ENCODE measurements around the gene LSP1.
"Not testable (repeated sequence)": the region's sequence is repeated elsewhere in the genome, so short reads cannot be mapped to it uniquely, and the experiment has no call there.

LSP1 gene

GRCh38 chr11:1873048-1873812, 20.3 kb downstream of the LSP1 start:
- ATAC-seq: peak; percentile 41

GRCh38 chr11:1873813-1874150, 20.9 kb downstream of the LSP1 start:
- not testable (repeated sequence) for ATAC-seq

More at GRCh38 chr11:1873048-1873812, 20.3 kb downstream of the LSP1 start:
- TF ChIP-seq GLIS3 (CRISPR knock-in tag; IDR thresholded peaks at IDR 0.05): no peak

- ATAC-seq: not testable (repeated sequence)
Measured at GRCh38 chr11:1874441-1875092, 21.7 kb downstream of the LSP1 start.

GRCh38 chr11:1875093-1875850, 22.4 kb downstream of the LSP1 start:
- ATAC-seq: no peak
- TF ChIP-seq OSR1 (CRISPR knock-in tag; IDR thresholded peaks at IDR 0.05) (no peak), ZNF8 (CRISPR knock-in tag; IDR thresholded peaks at IDR 0.05) (no peak), CREB5 (CRISPR knock-in tag; IDR thresholded peaks at IDR 0.05; ENCODE audit: low read depth) (no peak), BACH2 (CRISPR knock-in tag; IDR thresholded peaks at IDR 0.05; ENCODE audit: borderline replicate concordance) (no peak)

- not testable (repeated sequence) for ATAC-seq
Measured at GRCh38 chr11:1875851-1876301, 23.0 kb downstream of the LSP1 start.

- peak; percentile 72 for ATAC-seq
- peak; percentile 19; the same call in 1 of the 2 replicates for TF ChIP-seq PATZ1 (CRISPR knock-in tag; IDR thresholded peaks at IDR 0.05; ENCODE audit: borderline replicate concordance)
- no peak for TF ChIP-seq OSR1 (CRISPR knock-in tag; IDR thresholded peaks at IDR 0.05)
Measured at GRCh38 chr11:1876361-1877063, 23.6 kb downstream of the LSP1 start.

GRCh38 chr11:1877211-1878136, 24.6 kb downstream of the LSP1 start:
- no peak for TF ChIP-seq PATZ1 (CRISPR knock-in tag; IDR thresholded peaks at IDR 0.05; ENCODE audit: borderline replicate concordance)
- TF ChIP-seq OSR1 (CRISPR knock-in tag; IDR thresholded peaks at IDR 0.05): no peak
- no peak for TF ChIP-seq ZC3H10 (CRISPR knock-in tag; IDR thresholded peaks at IDR 0.05)
- TF ChIP-seq ZNF565 (CRISPR knock-in tag; conservative IDR thresholded peaks at IDR 0.05; ENCODE audit: low read depth): no peak
- TF ChIP-seq TOX (CRISPR knock-in tag; IDR thresholded peaks at IDR 0.05; ENCODE audit: borderline replicate concordance): no peak
- TF ChIP-seq ZFP30 (CRISPR knock-in tag; IDR thresholded peaks at IDR 0.05): no peak
- no peak for TF ChIP-seq TCF4 (CRISPR knock-in tag; IDR thresholded peaks at IDR 0.05; ENCODE audit: borderline replicate concordance)
- ATAC-seq: no peak

Measured in SK-N-SH treated with all-trans-retinoic acid at 6 μM for 48 hours (cell line).